GM21381 (cell line): Measurements from ENCODE around the gene FAM162A.

Source experiments
- ATAC-seq: cut with Tn5 transposase; IDR thresholded peaks from one replicate; pipeline ENCODE4 v1.9.1; 2021; ENCODE audit warnings: mild to moderate bottlenecking, moderate library complexity; ENCODE audit not compliant: unreplicated experiment

FAM162A gene

DNA sequence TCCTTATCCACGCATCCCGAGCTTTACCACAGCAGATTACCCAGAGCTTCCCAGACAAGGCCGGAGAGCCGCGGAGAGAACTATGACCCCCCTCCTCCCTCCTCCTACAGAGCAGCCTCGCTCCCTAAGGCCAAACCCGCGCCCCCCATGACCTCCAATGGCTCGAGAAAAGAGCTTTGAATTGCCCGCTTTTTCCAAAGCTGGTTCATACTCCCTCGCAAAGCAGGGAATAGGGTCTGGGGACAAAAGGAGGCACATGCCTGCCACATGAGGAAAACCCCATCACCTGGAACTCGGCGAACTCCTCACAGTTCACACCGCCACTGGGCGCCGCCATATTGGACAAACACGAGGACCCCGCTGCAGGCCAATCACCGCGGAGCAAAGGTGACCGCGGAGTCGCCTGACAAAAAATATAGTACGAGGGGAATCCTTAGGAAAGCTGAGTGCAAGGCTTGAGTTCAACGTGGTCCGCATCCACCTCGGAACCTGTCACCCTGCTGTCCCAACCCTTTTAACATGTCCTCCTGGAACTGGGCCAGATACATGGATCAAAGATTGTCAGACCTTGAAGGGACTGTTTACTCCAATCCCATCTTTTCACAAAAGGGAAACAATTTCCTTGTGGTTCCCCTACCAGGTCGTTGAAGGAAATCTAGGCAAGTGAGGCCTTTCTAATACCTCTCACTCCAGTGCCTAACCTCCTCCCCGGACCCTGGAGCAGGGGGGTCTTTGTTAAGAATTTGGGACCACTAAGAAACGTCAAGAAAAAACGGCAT, 905 bp upstream of the FAM162A start, which contains the start of gene MIX23:
Gene MIX23 (minus strand): TSS at position 344 of the 779 bp plus-strand sequence. CDS start 7 bp downstream, at position 337.
- ATAC-seq, result peak; percentile 39

DNA sequence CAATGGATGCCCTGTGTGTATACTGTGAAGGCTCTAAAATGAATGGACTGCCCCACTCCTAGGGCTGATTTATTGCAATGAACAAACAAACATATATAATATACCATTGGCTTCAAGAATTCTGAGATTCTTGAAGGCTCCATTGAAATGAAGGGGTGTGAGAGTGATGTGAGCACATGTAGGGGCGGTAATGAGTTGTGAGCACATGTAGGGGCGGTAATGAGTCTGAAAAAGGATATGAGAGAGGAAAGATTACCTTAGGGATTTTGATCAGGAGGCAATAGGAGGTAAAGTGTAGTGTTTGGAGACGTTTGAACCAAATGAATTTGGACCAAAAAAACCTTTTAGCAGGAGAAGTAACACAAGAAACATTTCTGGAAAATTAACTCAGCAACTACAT, 3.7 kb downstream of the FAM162A start:
- no peak for ATAC-seq

DNA sequence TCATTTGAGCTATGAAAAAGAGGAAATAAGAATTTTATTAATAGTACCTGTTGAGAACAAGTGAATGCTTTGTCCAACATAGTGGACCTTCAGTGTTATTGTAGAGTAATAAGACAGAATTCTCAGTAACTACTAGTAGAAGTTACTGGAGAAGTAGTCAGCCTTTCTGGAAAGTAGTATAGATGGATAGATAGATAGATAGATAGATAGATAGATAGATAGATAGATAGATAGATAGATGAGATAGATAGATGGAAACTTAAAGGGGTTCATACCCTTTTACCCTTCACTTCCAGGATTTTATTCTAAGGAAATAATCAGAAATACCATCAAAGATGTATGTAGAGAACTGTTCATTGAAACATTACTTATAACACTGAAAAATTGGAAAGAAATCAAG, 5.2 kb downstream of the FAM162A start:
- no peak for ATAC-seq

DNA sequence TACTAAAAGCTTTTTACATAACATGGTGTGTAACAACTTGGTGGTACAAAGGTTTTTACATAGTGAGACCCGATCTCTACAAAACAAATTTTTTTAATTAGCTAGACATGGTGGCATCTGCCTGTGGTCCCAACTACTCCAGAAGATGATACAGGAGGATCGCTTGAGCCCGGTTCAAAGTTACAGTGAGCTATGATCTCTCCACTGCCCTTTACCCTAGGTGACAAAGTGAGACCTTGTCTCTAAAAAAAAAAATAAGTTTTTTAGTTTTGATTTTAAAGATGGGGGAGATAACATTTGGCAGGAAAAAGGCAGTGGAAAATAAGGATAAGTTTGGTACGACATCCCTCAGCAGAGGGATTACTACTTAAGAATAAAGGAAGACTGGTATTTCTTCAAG, 5.9 kb downstream of the FAM162A start:
- ATAC-seq, result no peak

DNA sequence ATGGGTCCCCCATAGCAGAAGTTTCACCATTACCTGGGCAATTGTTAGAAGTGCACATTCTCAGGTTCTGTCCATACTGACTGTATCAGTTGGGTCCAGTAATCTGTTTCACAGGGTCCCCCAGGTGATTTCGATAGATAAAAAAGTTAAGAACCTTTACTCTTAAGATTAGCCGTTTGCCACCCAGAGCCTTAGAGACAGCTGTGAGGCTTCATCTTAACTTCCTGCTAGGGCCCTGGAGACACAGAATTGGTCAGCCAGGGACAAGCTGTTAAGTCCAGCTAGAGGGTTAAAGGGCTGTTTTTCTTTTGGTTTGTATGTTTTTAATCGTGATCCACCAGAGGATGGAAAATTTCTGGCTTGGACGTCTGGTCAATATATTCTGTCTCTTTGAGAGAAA, 6.7 kb downstream of the FAM162A start:
- ATAC-seq, result no peak

DNA sequence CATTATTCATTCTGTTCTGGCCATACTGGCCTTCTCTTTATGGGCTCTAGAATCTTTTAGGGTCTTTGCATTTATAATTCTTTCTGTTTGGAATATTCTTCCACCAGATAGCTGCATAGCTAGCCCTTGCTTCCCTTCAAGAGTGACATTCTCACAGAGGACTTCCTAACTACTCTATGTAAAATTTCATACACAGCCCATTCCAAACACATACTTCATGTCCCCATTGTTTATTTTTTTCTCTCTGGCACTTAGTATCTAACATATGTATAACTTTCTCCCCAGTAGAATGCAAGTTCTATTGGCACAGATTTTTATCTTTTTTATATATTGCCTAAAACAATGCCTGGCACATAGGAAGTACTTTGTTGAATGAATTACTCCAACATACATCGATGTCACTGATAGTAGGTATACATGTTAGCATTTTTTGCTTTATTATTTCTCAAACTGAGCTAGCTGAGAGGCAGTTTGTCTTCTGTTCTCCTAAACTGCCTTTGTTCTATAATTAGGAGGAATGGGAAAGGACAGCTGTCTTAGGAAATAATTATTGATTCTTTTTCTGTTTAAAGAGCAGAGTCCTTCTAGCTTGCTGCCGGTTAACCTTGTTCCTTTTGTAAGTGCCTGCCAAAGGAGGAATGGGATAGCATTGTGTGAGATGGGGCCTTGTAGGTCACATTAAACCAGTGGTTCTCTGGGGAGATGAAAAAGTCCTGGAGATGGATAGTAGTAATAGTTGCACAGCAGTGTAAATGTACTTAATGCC, 7.9 kb downstream of the FAM162A start:
- ATAC-seq, result no peak

DNA sequence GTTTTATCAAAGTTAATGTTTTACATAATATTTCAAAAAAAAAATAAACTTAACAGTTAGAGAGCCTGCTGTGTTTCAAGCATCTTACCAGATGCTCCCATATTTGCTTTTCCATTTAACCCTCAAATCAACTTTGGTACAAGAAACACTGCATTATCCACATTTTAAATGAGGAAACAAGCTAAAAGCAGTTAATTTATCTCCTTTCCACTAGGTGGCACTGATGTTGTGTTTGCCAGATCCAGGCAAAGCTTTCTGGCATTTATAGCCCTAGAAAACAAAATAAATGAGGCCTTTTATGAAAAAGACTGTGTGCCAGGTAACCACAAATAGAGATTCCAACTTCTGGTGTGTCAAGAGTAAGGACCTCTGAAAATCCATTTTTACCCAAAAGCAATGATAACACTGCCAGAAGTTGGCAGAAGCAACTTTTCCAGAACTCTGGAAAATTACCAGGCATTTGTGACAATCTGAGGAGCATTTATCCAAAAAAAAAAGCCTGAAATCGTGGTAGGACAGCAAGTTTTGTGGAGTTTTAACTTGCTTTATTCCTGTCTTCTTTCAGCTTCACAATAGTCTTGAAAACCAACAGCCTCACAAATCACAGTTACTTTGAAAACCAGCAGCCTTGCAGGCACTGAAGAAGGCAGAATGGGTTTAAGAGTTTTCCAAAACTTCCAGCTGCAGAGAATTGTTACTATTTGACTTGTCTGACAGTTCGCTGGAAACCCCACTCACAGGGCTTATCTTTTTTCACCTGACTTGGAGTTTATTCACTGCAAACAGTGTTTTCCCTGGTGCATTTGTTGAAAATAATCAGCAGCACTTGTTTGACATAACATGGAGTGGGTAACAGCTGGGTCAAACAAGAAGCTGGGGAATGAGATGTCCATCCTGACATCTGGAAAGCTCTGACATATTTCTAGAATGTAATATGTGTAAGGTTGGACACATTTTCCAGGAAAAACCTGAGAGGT, 9.2 kb downstream of the FAM162A start:
- ATAC-seq, result no peak

DNA sequence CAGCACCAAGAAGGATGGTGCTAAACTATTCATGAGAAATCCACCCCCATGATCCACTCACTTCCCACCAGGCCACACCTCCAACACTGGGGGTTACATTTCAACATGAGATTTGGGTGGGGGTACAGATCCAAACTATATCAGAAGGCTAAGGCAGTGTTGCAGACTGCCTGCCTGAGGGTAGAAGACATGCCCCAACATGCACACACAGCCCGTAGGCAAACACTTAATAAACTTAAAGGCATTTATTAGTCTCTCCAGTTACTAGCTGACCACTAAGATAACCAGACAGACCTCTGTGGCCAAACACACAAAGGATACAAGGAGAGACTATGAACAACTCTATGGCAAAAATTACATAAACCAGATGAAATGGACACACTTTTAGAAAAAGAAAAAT, 10.2 kb downstream of the FAM162A start:
- ATAC-seq, result no peak

DNA sequence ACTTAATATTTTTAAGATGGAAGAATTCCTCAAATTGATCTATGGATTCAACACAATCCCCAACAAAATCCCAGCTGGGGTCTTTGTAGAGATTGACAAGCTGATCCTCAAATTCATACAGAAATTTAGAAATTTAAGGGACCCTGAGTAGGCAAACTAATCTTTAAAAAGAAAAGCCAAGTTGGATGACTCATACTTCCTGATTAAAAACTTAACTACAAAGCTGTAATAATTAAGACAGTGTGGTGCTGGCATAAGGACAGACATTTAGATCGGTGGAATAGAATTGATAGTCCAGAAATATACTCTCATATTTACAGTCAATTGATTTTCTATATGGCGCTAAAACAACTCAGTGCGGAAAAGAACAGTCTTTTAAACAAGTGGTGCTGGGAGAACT, 11.6 kb downstream of the FAM162A start:
- ATAC-seq, result no peak

DNA sequence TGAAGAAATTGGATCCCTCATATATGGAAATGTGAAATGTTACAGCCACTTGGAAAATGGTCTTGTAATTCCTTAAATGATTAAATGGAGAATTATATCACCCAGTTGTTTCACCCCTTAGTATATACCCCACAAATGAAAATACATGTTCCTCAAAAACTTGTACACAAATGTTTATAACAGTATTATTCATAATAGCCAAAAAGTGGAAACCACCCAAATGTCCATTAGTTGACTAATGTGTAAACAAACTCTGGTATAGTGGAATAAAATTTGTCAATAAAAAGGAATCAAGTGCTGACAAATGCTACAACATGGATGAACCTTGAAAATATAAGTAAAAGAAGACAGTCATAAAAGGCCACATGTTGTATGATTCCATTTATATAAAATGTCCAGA, 12.5 kb downstream of the FAM162A start:
- ATAC-seq, result no peak

DNA sequence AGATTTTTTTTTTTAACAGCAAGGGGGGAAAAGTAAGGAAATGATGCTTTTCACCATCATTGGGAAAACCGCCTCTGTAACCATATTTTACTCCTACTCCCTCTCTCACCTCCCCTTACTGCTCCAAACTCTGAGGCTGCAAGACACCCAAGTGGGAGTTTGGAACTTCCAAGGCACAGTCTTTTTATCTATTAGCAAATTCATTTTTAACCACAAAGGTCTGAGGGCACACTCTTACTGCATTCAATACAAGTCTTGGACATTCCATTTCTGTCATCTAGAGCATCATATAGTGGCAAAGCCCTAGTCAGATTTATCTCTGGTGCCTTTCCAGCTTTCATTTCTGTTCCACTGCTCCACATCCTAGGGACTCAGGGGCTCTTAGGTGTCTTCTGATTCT, 13.2 kb downstream of the FAM162A start:
- ATAC-seq, result no peak

DNA sequence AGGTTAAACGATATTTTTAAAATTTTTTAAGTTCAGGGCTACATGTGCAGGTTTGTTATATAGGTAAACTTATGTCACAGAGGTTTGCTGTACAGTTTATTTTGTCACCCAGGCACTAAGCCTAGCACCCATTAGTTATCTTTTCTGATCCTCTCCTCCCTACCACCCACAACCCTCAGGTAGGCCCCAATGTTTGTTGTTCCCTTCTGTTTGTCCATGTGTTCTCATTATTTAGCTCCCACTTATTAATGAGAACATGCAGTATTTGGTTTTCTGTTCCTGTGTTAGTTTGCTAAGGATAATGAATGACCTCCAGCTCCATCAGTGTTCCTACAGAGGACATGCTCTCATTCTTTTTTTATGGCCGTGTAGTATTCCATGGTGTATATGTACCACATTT, 14.9 kb downstream of the FAM162A start:
- no peak for ATAC-seq

DNA sequence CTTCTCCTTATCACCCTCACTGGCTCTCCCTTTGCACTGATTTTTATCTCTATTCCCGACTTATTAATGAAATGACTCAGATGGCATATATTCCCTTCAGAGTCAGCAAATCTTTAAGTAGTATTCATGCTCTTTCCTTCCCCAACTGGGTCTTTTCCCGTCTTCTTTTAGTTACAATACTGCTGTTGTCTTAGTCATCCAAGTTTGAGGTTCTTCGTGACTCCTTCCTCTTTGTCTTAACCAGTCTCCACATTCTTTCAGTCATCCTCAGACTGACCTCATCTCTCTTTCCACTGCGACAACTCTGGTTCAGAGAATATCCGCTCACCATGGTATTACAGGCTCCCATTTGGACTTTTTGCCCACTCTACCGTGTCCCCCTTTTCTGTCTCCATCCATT, 19.5 kb downstream of the FAM162A start:
- ATAC-seq, result no peak

DNA sequence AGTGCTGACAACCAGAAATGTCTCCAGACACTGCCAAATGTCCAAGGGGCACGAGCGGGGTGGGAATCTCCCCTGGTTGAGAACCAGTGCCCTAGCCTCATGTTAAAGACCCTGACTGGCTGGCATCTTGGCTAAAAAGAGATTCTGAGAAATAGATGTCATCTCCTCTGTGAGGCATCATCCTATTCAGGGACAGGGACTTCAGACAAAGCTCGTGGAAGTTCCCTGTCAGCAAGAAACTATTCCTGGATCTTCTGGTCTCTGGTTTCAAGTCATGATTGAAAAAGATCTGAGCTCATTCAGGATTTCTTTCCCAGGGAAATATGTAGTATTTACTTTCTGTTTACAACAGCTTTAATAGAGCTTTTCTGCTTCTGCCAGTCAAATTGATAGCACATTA, 21.0 kb downstream of the FAM162A start:
- no peak for ATAC-seq

DNA sequence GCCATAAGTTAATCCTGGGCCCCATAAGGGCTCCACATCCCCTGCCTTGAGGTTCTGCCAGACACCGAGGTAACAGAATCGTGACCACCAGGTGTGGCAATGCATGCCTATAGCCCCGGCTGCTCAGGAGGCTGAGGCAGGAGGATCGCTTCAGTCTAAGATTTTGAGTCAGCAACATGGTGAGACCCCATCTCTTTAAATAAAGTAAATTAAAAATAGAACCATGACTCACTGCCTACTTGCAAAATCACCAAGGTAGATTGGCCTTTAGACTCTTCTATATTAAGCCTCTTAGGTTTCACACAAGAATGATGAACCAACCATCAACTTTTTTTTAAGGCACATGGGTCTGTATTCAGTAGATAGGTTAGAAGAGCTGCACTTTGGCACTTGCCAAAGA, 22.2 kb downstream of the FAM162A start:
- ATAC-seq, result no peak

DNA sequence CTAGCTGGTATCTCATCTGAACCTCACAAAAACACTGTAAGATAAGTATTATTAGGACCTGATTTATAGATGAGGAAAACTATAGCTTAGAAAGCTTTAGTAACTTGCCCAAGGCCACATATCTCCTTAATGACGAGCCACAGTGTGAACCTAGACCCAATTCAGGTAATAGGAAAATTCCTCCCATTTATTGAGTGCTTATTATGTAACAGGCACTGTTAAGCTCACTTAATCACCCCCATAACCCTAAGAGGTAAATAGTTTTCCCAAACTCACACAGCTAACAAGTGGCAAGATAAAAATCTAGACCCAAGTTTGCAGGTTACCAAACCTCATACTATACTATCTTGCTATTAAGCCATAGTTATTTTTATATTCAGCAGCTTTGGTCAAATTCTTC, 24.0 kb downstream of the FAM162A start:
- no peak for ATAC-seq

DNA sequence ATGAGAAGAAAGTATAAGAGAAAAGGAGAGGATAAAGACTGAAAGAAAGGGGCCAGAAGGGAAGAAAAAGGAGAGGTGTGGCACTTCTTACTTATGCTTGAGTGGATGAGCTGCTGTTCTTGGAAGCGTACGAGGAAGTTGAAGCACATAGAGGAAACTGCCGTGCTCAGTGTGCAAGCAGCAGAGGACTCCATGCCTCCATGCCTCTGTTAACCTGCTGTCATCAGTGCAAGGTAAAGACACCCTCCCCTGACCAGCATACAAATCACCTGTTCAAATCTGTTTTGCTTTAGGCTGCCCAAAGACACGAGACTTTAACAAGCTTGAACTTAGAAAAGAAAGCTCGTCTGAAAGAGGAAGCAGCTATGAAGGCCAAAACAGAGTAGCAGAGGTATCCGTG, 25.5 kb downstream of the FAM162A start:
- ATAC-seq, result no peak

DNA sequence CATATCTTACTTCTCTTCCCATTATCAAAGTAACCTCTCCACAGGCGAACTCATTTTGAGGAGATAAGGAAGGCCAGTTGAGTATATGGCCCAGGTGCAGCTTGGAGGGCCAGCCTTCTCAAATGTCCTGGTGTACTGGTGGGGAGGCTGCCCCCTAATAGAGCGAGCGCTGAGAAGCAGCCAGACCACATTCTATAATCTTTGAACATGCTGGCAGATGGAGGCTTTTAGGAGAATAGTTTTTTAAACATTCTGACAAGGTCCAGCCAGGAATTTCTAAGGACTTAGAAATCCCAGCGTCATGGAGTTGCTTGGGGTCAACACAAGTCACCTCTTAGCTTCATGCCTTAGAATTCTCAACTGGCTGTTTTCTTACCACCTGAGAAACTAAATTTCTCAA, 26.1 kb downstream of the FAM162A start:
- no peak for ATAC-seq

DNA sequence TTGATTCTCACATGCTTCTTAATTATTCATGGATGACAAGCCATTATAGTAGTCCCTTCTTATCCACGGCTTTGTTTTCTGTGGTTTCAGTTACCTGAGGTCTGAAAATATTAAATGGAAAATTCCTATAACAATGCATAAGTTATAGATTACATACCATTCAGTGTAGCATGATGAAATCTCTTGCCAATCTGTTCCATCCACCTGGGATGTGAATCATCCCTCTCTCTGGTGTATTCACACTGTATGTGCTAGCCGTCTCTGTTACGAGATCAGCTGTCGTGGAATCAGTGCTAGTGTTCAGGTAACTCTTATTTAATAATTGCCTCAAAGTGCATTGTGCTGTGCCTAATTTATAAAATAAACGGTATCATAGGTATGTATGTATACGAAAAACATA, 26.7 kb downstream of the FAM162A start:
- ATAC-seq, result no peak

DNA sequence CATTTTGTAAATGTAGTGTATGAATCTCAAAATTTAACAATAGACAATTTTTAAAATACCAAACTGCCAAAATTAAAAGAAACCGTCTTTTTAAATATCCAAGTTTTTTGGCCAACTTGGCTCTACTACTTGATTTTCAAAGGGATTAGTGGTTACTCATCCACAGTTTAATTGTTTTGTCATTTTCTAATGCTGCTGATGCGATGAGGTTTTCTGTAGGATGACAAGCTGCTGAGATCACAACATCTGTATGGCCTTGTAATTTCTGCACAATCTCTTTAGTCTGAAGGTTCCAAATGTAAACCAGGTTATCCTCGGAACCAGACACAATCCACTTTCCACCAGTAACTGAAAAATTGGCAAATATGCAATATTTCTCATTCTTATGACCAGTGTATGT, 30.4 kb downstream of the FAM162A start:
- no peak for ATAC-seq

DNA sequence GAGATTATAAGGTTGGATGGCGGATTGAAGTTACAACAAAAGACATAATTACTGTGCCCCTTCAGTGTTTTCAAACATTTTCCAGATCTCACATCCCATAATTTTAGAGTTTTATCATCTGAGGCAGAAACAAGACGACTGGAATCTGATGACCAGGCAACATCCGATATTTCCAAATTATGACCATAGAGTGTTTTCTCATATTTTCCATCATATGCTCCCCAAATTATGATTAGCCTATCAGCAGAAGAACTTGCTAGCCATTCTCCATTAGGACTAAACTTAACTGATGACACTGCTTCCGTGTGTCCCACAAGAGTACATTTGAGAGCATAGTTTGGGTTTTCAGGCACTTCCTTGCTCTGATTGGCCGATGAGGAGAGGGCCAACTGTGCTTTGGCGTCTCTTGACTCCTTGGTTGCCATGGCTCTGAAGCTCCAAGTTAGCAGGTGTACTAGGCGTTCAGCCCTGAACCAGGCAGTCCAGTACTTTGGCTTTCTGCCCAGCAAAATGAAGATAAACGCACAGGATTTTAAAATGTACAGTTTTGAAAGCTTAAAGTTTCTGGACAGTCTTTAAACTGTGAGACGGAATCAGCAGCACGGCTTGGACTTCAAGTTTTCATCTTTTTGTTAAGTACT, 31.2 kb downstream of the FAM162A start:
- peak; percentile 47 for ATAC-seq
